ENCODE measurements around the gene KIAA1755.

KIAA1755 gene

GRCh38 chr20:38277285-38277684 is 16.8 kb upstream of the KIAA1755 start:
- no peak for TF ChIP-seq CTCF (conservative IDR thresholded peaks at IDR 0.05)
- no peak overlapping the region for H3K27ac ChIP-seq

- no peak overlapping the region for H3K27ac ChIP-seq
- TF ChIP-seq CTCF (conservative IDR thresholded peaks at IDR 0.05), result no peak
Observed at GRCh38 chr20:38275815-38276550, 15.4 kb upstream of the KIAA1755 start.

GRCh38 chr20:38272961-38273360 is 12.4 kb upstream of the KIAA1755 start:
- TF ChIP-seq CTCF (conservative IDR thresholded peaks at IDR 0.05), result no peak
- H3K27ac ChIP-seq, result no peak overlapping the region

- no peak for TF ChIP-seq CTCF (conservative IDR thresholded peaks at IDR 0.05)
- H3K27ac ChIP-seq, result no peak overlapping the region
Observed at GRCh38 chr20:38272398-38272797, 11.9 kb upstream of the KIAA1755 start.

GRCh38 chr20:38271608-38272120 is 11.1 kb upstream of the KIAA1755 start:
- no peak overlapping the region for H3K27ac ChIP-seq
- no peak for TF ChIP-seq CTCF (conservative IDR thresholded peaks at IDR 0.05)

GRCh38 chr20:38270869-38271605 is 10.5 kb upstream of the KIAA1755 start:
- no peak for TF ChIP-seq CTCF (conservative IDR thresholded peaks at IDR 0.05)
- H3K27ac ChIP-seq, result no peak overlapping the region

GRCh38 chr20:38269715-38270114 is 9.2 kb upstream of the KIAA1755 start:
- TF ChIP-seq CTCF (conservative IDR thresholded peaks at IDR 0.05), result no peak
- no peak overlapping the region for H3K27ac ChIP-seq
